HEK293 (cell line): Measurements from ENCODE around the gene COBL.

Experiments used
- CTCF ChIA-PET: fragments of 350-600 bp; formaldehyde crosslinking; extraction: SDS; loops from one replicate; lab custom pipeline; 2021; ENCODE audit warnings: antibody characterized with exemption; lab: Yijun Ruan, JAX
- POLR2A ChIA-PET: fragments of 300-600 bp; formaldehyde crosslinking; extraction: SDS; loops from one replicate; lab custom pipeline; 2020; ENCODE audit warnings: antibody characterized with exemption, inconsistent platforms; lab: Yijun Ruan, JAX
- H3K27ac ChIP-seq: fragments of 200-500 bp; sonication (Bioruptor generic); 2 replicates; pipeline ENCODE4 v1.5.1; 2014; ENCODE audit warnings: low read depth, low read length, control low read depth, inconsistent platforms; ENCODE audit errors: extremely low read depth
- H3K36me3 ChIP-seq, 2 experiments: fragments of 200-500 bp in 1 of 2; sonication (Bioruptor generic) in 1 of 2; 1 replicate in 1 of 2; 2 replicates in 1 of 2; pipeline ENCODE4 v1.5.1; 2014 to 2017; ENCODE audit warnings: inconsistent platforms in 2 of 2, low read length in 2 of 2; ENCODE audit not compliant: control insufficient read depth in 2 of 2, insufficient read depth in 1 of 2
- H3K4me1 ChIP-seq: fragments of 200-500 bp; sonication (Bioruptor generic); 2 replicates; pipeline ENCODE4 v1.5.1; 2014; ENCODE audit warnings: mild to moderate bottlenecking, low read length, inconsistent platforms; ENCODE audit not compliant: control insufficient read depth, insufficient read depth
- H3K4me3 ChIP-seq: 2 replicates; pipeline ENCODE4 v1.5.1; 2011; ENCODE audit warnings: low read depth, mild to moderate bottlenecking, control low read depth, low read length, moderate library complexity
- H3K9me3 ChIP-seq: fragments of 200-500 bp; sonication (Bioruptor generic); 2 replicates; pipeline ENCODE4 v1.5.1; 2014; ENCODE audit warnings: low read depth, low read length, inconsistent platforms; ENCODE audit not compliant: control insufficient read depth, insufficient read depth
- CTCF ChIP-seq: fragments of 450-650 bp; formaldehyde crosslinking; IDR thresholded peaks from 2 replicates; pipeline ENCODE4 v1.5.1; 2016; ENCODE audit warnings: missing biosample characterization, missing genetic modification characterization
- EGR2 ChIP-seq: fragments of 450-650 bp; formaldehyde crosslinking; IDR thresholded peaks from 2 replicates; pipeline ENCODE4 v1.5.1; 2016; ENCODE audit warnings: low read depth, missing biosample characterization, missing genetic modification characterization
- INSM2 ChIP-seq: fragments of 450-650 bp; formaldehyde crosslinking; IDR thresholded peaks from 2 replicates; pipeline ENCODE4 v1.5.1; 2016; ENCODE audit warnings: missing biosample characterization, missing genetic modification characterization
- KLF1 ChIP-seq: fragments of 450-650 bp; formaldehyde crosslinking; IDR thresholded peaks from 2 replicates; pipeline ENCODE4 v1.5.1; 2016; ENCODE audit warnings: missing biosample characterization, missing genetic modification characterization
- KLF8 ChIP-seq: fragments of 450-650 bp; formaldehyde crosslinking; IDR thresholded peaks from 2 replicates; pipeline ENCODE4 v1.5.1; 2016; ENCODE audit warnings: missing biosample characterization, missing genetic modification characterization
- SP7 ChIP-seq: fragments of 450-650 bp; formaldehyde crosslinking; IDR thresholded peaks from 2 replicates; pipeline ENCODE4 v1.5.1; 2016; ENCODE audit warnings: missing biosample characterization, missing genetic modification characterization
- YY2 ChIP-seq: fragments of 450-650 bp; formaldehyde crosslinking; IDR thresholded peaks from 2 replicates; pipeline ENCODE4 v1.5.1; 2016; ENCODE audit warnings: missing biosample characterization, missing genetic modification characterization
- ZBTB17 ChIP-seq: fragments of 450-650 bp; formaldehyde crosslinking; IDR thresholded peaks from 2 replicates; pipeline ENCODE4 v1.5.1; 2016; ENCODE audit warnings: missing biosample characterization, missing genetic modification characterization
- ZBTB8A ChIP-seq: fragments of 450-650 bp; formaldehyde crosslinking; IDR thresholded peaks from 2 replicates; pipeline ENCODE4 v1.5.1; 2016; ENCODE audit warnings: missing biosample characterization, missing genetic modification characterization
- ZNF2 ChIP-seq: fragments of 450-650 bp; formaldehyde crosslinking; IDR thresholded peaks from 2 replicates; pipeline ENCODE4 v1.5.1; 2016; ENCODE audit warnings: missing biosample characterization, missing genetic modification characterization
- ZNF211 ChIP-seq: fragments of 450-650 bp; formaldehyde crosslinking; IDR thresholded peaks from 2 replicates; pipeline ENCODE4 v1.5.1; 2016; ENCODE audit warnings: low read depth, missing biosample characterization, missing genetic modification characterization
- ZNF239 ChIP-seq: fragments of 450-650 bp; formaldehyde crosslinking; IDR thresholded peaks from 2 replicates; pipeline ENCODE4 v1.5.1; 2016; ENCODE audit warnings: missing biosample characterization, missing genetic modification characterization
- ZNF280D ChIP-seq: fragments of 450-650 bp; formaldehyde crosslinking; IDR thresholded peaks from 2 replicates; pipeline ENCODE4 v1.5.1; 2016; ENCODE audit warnings: missing biosample characterization, missing genetic modification characterization
- ZNF354C ChIP-seq: fragments of 450-650 bp; formaldehyde crosslinking; IDR thresholded peaks from 2 replicates; pipeline ENCODE4 v1.5.1; 2016; ENCODE audit warnings: missing biosample characterization, missing genetic modification characterization, low read depth, borderline replicate concordance
- ZNF366 ChIP-seq: fragments of 450-650 bp; formaldehyde crosslinking; conservative IDR thresholded peaks from 2 replicates; pipeline ENCODE4 v1.5.1; 2016; ENCODE audit warnings: missing biosample characterization, missing genetic modification characterization
- ZNF513 ChIP-seq: fragments of 450-650 bp; IDR thresholded peaks from 2 replicates; pipeline ENCODE4 v1.5.1; 2018; ENCODE audit warnings: missing biosample characterization, missing genetic modification characterization
- ZNF544 ChIP-seq: fragments of 450-650 bp; formaldehyde crosslinking; IDR thresholded peaks from 2 replicates; pipeline ENCODE4 v1.5.0; 2017; ENCODE audit warnings: missing biosample characterization, missing genetic modification characterization
- ZNF549 ChIP-seq: fragments of 450-650 bp; IDR thresholded peaks from 2 replicates; pipeline ENCODE4 v1.5.1; 2018; ENCODE audit warnings: missing biosample characterization, missing genetic modification characterization, mild to moderate bottlenecking, inconsistent platforms, moderate library complexity
- ZNF561 ChIP-seq: fragments of 450-650 bp; IDR thresholded peaks from 2 replicates; pipeline ENCODE4 v1.5.1; 2018; ENCODE audit warnings: missing biosample characterization, missing genetic modification characterization, borderline replicate concordance
- ZNF600 ChIP-seq: fragments of 450-650 bp; formaldehyde crosslinking; IDR thresholded peaks from 2 replicates; pipeline ENCODE4 v1.5.1; 2016; ENCODE audit warnings: missing biosample characterization, missing genetic modification characterization
- ZNF610 ChIP-seq: fragments of 450-650 bp; formaldehyde crosslinking; IDR thresholded peaks from 2 replicates; pipeline ENCODE4 v1.5.1; 2016; ENCODE audit warnings: missing biosample characterization, missing genetic modification characterization, borderline replicate concordance
- ZNF621 ChIP-seq: fragments of 450-650 bp; formaldehyde crosslinking; IDR thresholded peaks from 2 replicates; pipeline ENCODE4 v1.5.1; 2017; ENCODE audit warnings: missing biosample characterization, missing genetic modification characterization
- ZNF670 ChIP-seq: fragments of 450-650 bp; formaldehyde crosslinking; IDR thresholded peaks from 2 replicates; pipeline ENCODE4 v1.5.1; 2016; ENCODE audit warnings: missing biosample characterization, missing genetic modification characterization, low read depth
- ZNF707 ChIP-seq: fragments of 450-650 bp; formaldehyde crosslinking; IDR thresholded peaks from 2 replicates; pipeline ENCODE4 v1.5.1; 2016; ENCODE audit warnings: missing biosample characterization, missing genetic modification characterization
- ZNF747 ChIP-seq: fragments of 450-650 bp; formaldehyde crosslinking; IDR thresholded peaks from 2 replicates; pipeline ENCODE4 v1.5.1; 2016; ENCODE audit warnings: missing biosample characterization, missing genetic modification characterization
- ZNF791 ChIP-seq: fragments of 450-650 bp; formaldehyde crosslinking; IDR thresholded peaks from 2 replicates; pipeline ENCODE4 v1.5.1; 2016; ENCODE audit warnings: missing biosample characterization, missing genetic modification characterization
- ZNF837 ChIP-seq: fragments of 450-650 bp; formaldehyde crosslinking; IDR thresholded peaks from 2 replicates; pipeline ENCODE4 v1.5.1; 2016; ENCODE audit warnings: missing biosample characterization, missing genetic modification characterization

Gene COBL

GRCh38 chr7:51090411-51090810 is 226.2 kb downstream of the COBL start:
- TF ChIP-seq ZBTB8A (tag by site-specific recombination) = no peak
- TF ChIP-seq ZNF280D (tag by site-specific recombination) = no peak
- TF ChIP-seq EGR2 (tag by site-specific recombination) = no peak
- no peak for TF ChIP-seq ZNF610
- no peak for TF ChIP-seq ZNF837 (tag by site-specific recombination)
- no peak for TF ChIP-seq ZNF747 (tag by site-specific recombination)
- TF ChIP-seq CTCF = no peak
- TF ChIP-seq ZNF366 (tag by site-specific recombination) = no peak
- TF ChIP-seq ZNF600 = no peak
- no peak for TF ChIP-seq SP7 (tag by site-specific recombination)
- no peak for TF ChIP-seq ZNF211 (tag by site-specific recombination)
- no peak for TF ChIP-seq ZNF544 (tag by site-specific recombination)
- no peak for TF ChIP-seq KLF8
- TF ChIP-seq ZNF621 (tag by site-specific recombination) = no peak
- no peak for TF ChIP-seq ZNF513
- no peak for TF ChIP-seq ZNF239
- TF ChIP-seq KLF1 (tag by site-specific recombination) = no peak
- no peak for TF ChIP-seq ZNF707
- no peak for TF ChIP-seq ZNF561 (tag by site-specific recombination)
- no peaks in the 10 kb centered on the region; the same call in 1 of the 2 replicates for H3K4me1 ChIP-seq
- ChIA-PET POLR2A (no interaction called here), CTCF (interaction anchor here (0.7 to 1.0 kb wide), 4 partner anchors 22 to 1024 kb away, joined by 3 to 5 read pairs (median 3); no protein-coding TSS in a partner anchor)
- no peak overlapping the region for H3K4me3 ChIP-seq
- H3K27ac ChIP-seq = no peak overlapping the region
- no peaks in the 10 kb centered on the region for H3K36me3 ChIP-seq
- H3K9me3 ChIP-seq = no peaks in the 10 kb centered on the region

GRCh38 chr7:51085034-51085692 is 231.4 kb downstream of the COBL start:
- POLR2A ChIA-PET = no interaction called here
- no peaks in the 10 kb centered on the region; the same call in 1 of the 2 replicates for H3K4me1 ChIP-seq
- no peak overlapping the region for H3K27ac ChIP-seq
- no peaks in the 10 kb centered on the region for H3K36me3 ChIP-seq
- no peak overlapping the region for H3K4me3 ChIP-seq
- CTCF ChIA-PET = interaction anchor here (0.5 to 1.4 kb wide), 4 partner anchors 18 to 646 kb away, joined by 3 to 6 read pairs (median 3); partner anchors contain the start of gene DDC
- H3K9me3 ChIP-seq = no peaks in the 10 kb centered on the region
- TF ChIP-seq YY2 (tag by site-specific recombination) = no peak
- no peak for TF ChIP-seq ZNF2 (tag by site-specific recombination)
- no peak for TF ChIP-seq ZBTB17 (tag by site-specific recombination)
- no peak for TF ChIP-seq INSM2
- no peak for TF ChIP-seq ZNF549 (tag by site-specific recombination)
- no peak for TF ChIP-seq ZNF791 (tag by site-specific recombination)
- TF ChIP-seq ZNF670 (tag by site-specific recombination) = no peak
- TF ChIP-seq ZNF354C (tag by site-specific recombination) = no peak
